MM.1S (cell line): ENCODE data around the gene LOXL4.

Experiments
- DNase-seq: peaks from one replicate; pipeline ENCODE4 v3.0.0-alpha.2; 2015
- H2AFZ ChIP-seq: fragments of 300-600 bp; sonication (generic); 2 replicates; pipeline ENCODE4 v1.6.0; 2016; ENCODE audit warnings: antibody characterized with exemption, low read length
- H3F3A ChIP-seq: fragments of 300-600 bp; sonication (generic); 2 replicates; pipeline ENCODE4 v1.6.1; 2016; ENCODE audit warnings: mild to moderate bottlenecking, antibody characterized with exemption, low read length, moderate library complexity, mixed read lengths; ENCODE audit not compliant: insufficient read depth
- H3K27ac ChIP-seq: fragments of 300-600 bp; sonication (generic); 2 replicates; pipeline ENCODE4 v1.5.1; 2016; ENCODE audit warnings: mild to moderate bottlenecking, low read length
- H3K27me3 ChIP-seq: fragments of 300-600 bp; sonication (generic); replicated peaks from 2 replicates; pipeline ENCODE4 v1.6.0; 2016; ENCODE audit warnings: low read length; ENCODE audit not compliant: insufficient read depth
- H3K36me3 ChIP-seq: fragments of 300-600 bp; sonication (generic); replicated peaks from 2 replicates; pipeline ENCODE4 v1.6.1; 2016; ENCODE audit warnings: mild to moderate bottlenecking, low read length, mixed read lengths; ENCODE audit not compliant: insufficient read depth
- H3K4me1 ChIP-seq: fragments of 300-600 bp; sonication (generic); 2 replicates; pipeline ENCODE4 v1.6.1; 2016; ENCODE audit warnings: low read length, mixed read lengths
- H3K4me2 ChIP-seq: fragments of 300-600 bp; sonication (generic); 2 replicates; pipeline ENCODE4 v1.6.0; 2016; ENCODE audit warnings: low read depth, low read length
- H3K4me3 ChIP-seq: fragments of 300-600 bp; sonication (generic); 2 replicates; pipeline ENCODE4 v1.5.1; 2016; ENCODE audit warnings: low read length, mixed read lengths
- H3K79me2 ChIP-seq: fragments of 300-600 bp; sonication (generic); 2 replicates; pipeline ENCODE4 v1.6.1; 2016; ENCODE audit warnings: mixed run types, low read length, mixed read lengths
- H3K9ac ChIP-seq: fragments of 300-600 bp; sonication (generic); 2 replicates; pipeline ENCODE4 v1.6.1; 2016; ENCODE audit warnings: low read length, mixed read lengths
- H3K9me2 ChIP-seq: fragments of 300-600 bp; sonication (generic); replicated peaks from 2 replicates; pipeline ENCODE4 v1.6.1; 2016; ENCODE audit warnings: mild to moderate bottlenecking, low read length, mixed read lengths; ENCODE audit not compliant: insufficient read depth
- H3K9me3 ChIP-seq: fragments of 300-600 bp; sonication (generic); replicated peaks from 2 replicates; pipeline ENCODE4 v1.6.1; 2016; ENCODE audit warnings: mild to moderate bottlenecking, low read length, mixed read lengths; ENCODE audit not compliant: insufficient read depth
- H4K20me1 ChIP-seq: fragments of 300-600 bp; sonication (generic); 2 replicates; pipeline ENCODE4 v1.6.1; 2016; ENCODE audit warnings: mild to moderate bottlenecking, low read length, moderate library complexity, mixed read lengths; ENCODE audit not compliant: insufficient read depth
- EZH2 ChIP-seq: fragments of 300-600 bp; sonication (generic); optimal IDR thresholded peaks from 2 replicates; pipeline ENCODE3; 2017; ENCODE audit warnings: low read depth, mild to moderate bottlenecking, antibody characterized with exemption, low read length, mixed read lengths
- EZH2phosphoT487 ChIP-seq: fragments of 300-600 bp; sonication (generic); IDR thresholded peaks from 2 replicates; pipeline ENCODE4 v1.6.1; 2018; ENCODE audit warnings: antibody characterized with exemption, low read length
- TF ChIP-seq, protein P1 (sequence below): fragments of 300-600 bp; sonication (generic); IDR thresholded peaks from 2 replicates; pipeline ENCODE4 v1.5.1; 2016; ENCODE audit warnings: antibody characterized with exemption, low read length, mixed read lengths

Gene LOXL4

DNA sequence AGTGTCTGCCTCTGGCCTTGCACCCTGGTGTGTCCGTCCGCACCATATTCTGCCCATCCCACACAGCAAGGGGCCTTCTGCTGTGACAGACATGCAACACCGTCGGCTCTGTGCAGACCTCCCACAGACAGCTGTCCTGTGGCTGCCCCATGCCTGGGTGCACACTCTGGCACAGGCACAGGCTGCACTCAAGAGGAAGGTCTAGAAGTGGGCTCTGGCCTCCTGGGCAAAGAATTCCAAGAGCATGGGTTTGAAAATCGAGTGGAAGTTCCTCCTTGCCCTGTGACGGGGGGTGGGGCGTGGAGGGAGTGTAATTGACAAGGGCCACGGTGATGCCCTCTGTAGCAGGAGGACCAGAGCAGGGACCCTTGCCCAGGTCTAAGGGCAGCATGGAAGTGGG is 4.3 kb upstream of the LOXL4 start:
- Histone ChIP-seq H3K9ac (no peak overlapping the region), H3K27me3 (no peaks in the 10 kb centered on the region), H3K79me2 (no peaks in the 10 kb centered on the region), H3K4me2 (no peak overlapping the region), H3K9me2 (no peaks in the 10 kb centered on the region), H3K27ac (no peak overlapping the region), H3K36me3 (no peaks in the 10 kb centered on the region), H3K4me3 (no peak overlapping the region), H3F3A (no peaks in the 10 kb centered on the region), H4K20me1 (no peaks in the 10 kb centered on the region), H3K4me1 (0 out of 2 replicates have a peak, but pooled peaks cover 4% of the 10 kb centered on the region), H3K9me3 (no peaks in the 10 kb centered on the region), H2AFZ (no peak overlapping the region)
- no peak for DNase-seq
- TF ChIP-seq, protein P1, sequence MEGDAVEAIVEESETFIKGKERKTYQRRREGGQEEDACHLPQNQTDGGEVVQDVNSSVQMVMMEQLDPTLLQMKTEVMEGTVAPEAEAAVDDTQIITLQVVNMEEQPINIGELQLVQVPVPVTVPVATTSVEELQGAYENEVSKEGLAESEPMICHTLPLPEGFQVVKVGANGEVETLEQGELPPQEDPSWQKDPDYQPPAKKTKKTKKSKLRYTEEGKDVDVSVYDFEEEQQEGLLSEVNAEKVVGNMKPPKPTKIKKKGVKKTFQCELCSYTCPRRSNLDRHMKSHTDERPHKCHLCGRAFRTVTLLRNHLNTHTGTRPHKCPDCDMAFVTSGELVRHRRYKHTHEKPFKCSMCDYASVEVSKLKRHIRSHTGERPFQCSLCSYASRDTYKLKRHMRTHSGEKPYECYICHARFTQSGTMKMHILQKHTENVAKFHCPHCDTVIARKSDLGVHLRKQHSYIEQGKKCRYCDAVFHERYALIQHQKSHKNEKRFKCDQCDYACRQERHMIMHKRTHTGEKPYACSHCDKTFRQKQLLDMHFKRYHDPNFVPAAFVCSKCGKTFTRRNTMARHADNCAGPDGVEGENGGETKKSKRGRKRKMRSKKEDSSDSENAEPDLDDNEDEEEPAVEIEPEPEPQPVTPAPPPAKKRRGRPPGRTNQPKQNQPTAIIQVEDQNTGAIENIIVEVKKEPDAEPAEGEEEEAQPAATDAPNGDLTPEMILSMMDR, result no peak
- TF ChIP-seq EZH2 (no peak), EZH2phosphoT487 (no peak)

- Histone ChIP-seq H3K4me1 (0 out of 2 replicates have a peak, but pooled peaks cover 4% of the 10 kb centered on the region), H3K27me3 (no peaks in the 10 kb centered on the region), H3K9ac (no peak overlapping the region), H2AFZ (no peak overlapping the region), H3K9me2 (no peaks in the 10 kb centered on the region), H3K9me3 (no peaks in the 10 kb centered on the region), H3F3A (no peaks in the 10 kb centered on the region), H3K4me2 (no peak overlapping the region), H4K20me1 (no peaks in the 10 kb centered on the region), H3K79me2 (no peaks in the 10 kb centered on the region), H3K27ac (no peak overlapping the region), H3K4me3 (no peak overlapping the region), H3K36me3 (no peaks in the 10 kb centered on the region)
- TF ChIP-seq EZH2phosphoT487, result no peak
- TF ChIP-seq EZH2, result no peak
- TF ChIP-seq, protein P1, result no peak
- no peak for DNase-seq
These were observed 2.8 kb upstream of the LOXL4 start for GRCh38 chr10:98270786-98271185.

DNA sequence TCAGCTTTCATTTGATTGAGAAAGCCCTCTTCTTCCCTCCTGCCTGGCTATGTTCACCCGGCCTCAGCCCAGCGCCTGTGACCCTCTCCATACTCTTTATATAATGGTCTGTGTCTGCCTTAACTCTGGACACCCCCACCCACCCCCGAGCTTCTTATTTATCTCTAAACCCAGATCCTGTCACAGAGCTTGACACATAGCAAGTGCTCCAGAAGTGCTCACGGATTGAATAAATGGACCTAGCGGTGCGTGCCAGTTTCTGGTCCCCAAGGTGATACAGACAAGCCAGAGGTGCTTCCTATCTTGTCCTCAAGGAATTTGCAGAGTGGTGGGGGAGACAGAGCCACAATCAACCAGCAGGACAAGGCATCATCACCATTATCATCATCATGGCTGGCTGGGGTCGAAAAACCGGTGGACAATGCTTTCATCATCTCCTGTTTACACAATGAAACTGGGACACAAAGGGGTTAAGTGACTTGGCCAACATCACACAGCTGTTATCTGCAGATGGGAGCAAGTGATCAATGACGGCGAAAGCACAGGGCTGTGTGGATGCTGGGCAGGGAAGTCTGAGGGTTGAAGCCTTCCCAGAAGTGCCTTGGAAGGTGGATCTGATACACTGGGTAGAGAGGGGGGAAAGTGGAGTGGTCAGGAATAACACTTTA is 2.2 kb upstream of the LOXL4 start:
- H4K20me1 ChIP-seq, result no peaks in the 10 kb centered on the region
- H3K4me1 ChIP-seq, result 0 out of 2 replicates have a peak, but pooled peaks cover 4% of the 10 kb centered on the region
- no peak overlapping the region for H3K9ac ChIP-seq
- H3K4me3 ChIP-seq, result no peak overlapping the region
- no peaks in the 10 kb centered on the region for H3K79me2 ChIP-seq
- no peaks in the 10 kb centered on the region for H3K9me2 ChIP-seq
- H3K36me3 ChIP-seq, result no peaks in the 10 kb centered on the region
- no peak overlapping the region for H2AFZ ChIP-seq
- no peaks in the 10 kb centered on the region for H3K9me3 ChIP-seq
- no peaks in the 10 kb centered on the region for H3F3A ChIP-seq
- TF ChIP-seq EZH2, result no peak
- no peak for TF ChIP-seq EZH2phosphoT487
- TF ChIP-seq, protein P1, result no peak
- H3K27me3 ChIP-seq, result no peaks in the 10 kb centered on the region
- no peak for DNase-seq
- no peak overlapping the region for H3K4me2 ChIP-seq
- H3K27ac ChIP-seq, result no peak overlapping the region
